HG02981 (cell line): ENCODE results near the gene CRIM1.
"Not testable (repeated sequence)": the region's sequence is repeated elsewhere in the genome, so short reads cannot be mapped to it uniquely, and the experiment has no call there.

Experiments
- ATAC-seq: cut with Tn5 transposase; IDR thresholded peaks from one replicate; pipeline ENCODE4 v1.9.1; 2021; ENCODE audit warnings: mild to moderate bottlenecking, moderate library complexity; ENCODE audit not compliant: unreplicated experiment

Gene CRIM1

DNA sequence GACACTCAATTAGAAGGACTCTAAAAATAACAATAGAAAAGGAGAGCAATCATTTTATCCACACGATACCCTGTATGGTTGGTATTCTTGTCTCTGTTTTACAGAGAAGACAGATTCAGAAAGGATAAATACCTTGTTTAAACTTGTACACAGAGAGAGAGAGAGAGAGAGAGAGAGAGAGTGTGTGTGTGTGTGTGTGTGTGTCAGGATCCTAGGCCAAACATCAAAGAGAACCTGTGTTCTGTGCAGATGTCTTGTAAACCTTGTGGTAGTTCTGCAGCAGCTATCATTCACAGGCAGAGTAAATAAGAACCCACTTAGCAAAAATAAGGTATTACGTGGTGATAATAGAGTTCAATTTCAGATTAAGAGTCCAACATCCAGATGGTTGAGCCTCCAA, 4.3 kb upstream of the CRIM1 start:
- ATAC-seq = no peak

DNA sequence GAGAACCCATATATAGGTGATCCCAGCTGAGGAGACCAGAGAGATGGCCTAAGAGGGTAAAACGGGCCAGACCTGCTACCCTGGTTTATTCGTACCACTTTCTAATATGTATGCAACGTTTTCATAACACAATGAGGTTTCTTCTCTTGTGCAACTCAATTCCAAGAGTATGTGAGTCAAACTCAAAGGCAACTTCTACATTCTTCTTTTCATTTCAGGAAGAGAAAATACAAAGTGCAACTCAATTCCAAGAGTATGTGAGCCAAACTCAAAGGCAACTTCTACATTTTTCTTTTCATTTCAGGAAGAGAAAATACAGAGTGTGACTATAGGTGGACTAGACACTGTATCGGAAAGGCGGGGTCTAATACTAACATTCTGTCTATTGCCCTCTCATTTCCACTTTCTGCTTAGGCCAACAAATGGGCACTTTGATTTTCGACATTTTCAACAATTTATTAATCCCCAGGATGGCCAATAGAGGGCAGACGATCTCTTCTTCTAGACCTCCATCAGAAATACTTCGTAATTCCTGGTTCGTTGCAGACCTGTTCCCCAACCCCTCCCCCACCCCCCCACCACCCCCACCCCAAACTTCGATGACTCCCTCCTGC, 3.7 kb upstream of the CRIM1 start:
- ATAC-seq = no peak

DNA sequence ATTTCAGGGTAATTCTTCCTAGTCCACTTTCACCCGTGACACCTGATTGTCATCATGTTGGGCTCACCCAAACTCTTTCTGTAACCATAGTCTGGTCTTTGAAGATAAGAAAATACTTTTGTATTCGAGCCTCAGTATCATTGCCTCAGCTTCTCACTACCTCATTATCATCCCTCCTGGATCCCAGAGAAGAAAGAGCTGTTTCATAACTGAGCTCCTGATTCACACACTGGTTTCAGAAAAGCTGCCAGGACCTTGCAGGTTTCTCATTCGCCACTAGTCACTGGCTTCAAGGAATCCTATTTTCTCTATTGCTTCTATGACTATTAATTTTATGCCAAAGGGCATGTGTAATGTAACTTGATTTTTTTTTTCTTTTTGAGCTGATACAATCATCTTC, 2.9 kb upstream of the CRIM1 start:
- no peak for ATAC-seq

DNA sequence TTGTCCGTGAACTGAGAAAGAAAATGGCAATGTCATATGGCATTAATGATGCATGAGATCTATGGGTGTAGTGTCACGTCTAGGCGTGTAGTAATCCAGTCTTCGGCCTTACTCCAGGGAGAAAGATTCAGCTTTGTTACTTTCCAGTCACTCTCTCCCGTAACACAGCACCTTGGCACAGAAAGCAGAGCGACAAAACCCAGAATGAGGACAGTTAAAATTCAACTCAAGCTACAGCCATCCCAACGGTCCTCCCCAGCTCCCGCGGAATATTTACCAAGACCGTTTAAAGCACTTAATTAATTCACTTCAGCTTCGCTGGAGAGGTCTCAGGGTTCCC, 797 bp upstream of the CRIM1 start:
- no peak for ATAC-seq

DNA sequence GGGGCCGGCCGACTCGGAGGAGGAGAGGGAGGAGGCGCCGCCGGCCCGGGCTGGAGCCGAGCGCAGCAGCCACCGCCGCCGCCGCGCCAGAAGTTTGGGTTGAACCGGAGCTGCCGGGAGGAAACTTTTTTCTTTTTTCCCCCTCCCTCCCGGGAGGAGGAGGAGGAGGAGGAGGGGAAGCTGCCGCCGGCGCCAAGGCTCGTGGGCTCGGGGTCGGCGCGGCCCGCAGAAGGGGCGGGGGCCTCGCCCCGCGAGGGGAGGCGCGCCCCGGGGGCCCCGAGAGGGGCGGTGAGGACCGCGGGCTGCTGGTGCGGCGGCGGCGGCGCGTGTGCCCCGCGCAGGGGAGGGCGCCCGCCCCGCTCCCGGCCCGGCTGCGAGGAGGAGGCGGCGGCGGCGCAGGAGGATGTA, 316 bp downstream of the CRIM1 start:
- ATAC-seq = no peak

DNA sequence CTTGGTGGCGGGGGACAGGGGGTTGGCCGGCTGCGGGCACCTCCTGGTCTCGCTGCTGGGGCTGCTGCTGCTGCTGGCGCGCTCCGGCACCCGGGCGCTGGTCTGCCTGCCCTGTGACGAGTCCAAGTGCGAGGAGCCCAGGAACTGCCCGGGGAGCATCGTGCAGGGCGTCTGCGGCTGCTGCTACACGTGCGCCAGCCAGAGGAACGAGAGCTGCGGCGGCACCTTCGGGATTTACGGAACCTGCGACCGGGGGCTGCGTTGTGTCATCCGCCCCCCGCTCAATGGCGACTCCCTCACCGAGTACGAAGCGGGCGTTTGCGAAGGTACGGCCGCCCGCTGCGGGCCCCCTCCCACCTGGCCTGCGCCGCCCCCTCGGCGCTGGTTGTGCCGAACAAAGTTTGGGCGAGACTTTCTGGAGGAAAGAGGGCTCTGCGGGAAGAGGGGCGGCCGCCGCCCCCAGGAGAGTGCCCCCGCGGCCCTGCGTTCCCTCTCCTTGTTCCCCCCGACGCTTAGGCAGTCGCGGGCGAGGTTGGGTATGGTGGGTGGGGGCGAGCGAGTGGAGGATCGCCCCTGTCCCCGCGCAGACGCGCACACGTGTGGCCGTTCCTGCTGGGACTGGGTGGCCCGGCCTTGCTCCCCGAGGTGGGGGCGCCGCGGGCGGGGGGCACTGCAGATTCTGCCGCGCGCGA, 866 bp downstream of the CRIM1 start:
- ATAC-seq = peak; percentile 16

DNA sequence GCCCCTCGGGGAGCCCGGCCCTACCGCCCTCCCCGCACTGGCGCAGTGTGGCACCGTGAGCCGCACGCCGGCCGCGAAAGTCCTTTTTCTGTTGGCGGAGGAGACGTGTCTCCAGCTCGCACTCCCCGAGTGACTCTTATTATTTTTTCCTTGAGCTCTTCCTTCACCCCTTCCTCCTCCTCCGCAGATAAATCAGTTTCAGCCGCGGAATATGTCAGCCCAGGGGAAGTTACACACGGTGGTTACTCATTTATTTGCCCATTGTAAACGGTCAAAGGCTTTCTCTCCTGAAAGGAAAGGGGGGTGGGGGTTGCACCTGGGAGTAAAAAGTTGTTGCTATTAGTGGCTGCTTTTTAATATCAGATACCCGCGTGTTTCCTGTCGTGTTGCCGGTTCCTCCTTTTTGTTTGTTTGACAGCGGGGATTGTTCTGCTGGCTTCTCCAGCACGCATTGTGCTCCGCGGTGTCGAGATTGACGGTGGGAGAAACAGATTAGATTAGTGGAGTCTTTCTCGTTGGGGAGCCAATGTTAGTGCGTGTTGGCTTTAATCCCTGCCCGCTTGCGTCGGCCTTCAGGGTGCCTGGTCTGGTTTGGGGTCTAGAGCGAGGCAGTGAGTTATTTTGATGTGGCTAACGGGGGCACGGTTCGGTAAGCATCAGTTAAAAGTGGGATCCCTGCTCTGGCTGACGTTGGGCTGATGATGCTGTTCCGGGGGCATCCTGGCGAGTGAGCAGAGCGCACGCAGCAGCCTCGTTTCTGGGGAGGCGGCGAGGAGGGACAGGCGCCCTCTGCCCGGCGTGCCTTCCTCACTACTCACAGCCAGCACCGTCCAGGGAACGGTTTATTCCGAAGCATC, 1.6 kb downstream of the CRIM1 start:
- peak; percentile 35 for ATAC-seq

DNA sequence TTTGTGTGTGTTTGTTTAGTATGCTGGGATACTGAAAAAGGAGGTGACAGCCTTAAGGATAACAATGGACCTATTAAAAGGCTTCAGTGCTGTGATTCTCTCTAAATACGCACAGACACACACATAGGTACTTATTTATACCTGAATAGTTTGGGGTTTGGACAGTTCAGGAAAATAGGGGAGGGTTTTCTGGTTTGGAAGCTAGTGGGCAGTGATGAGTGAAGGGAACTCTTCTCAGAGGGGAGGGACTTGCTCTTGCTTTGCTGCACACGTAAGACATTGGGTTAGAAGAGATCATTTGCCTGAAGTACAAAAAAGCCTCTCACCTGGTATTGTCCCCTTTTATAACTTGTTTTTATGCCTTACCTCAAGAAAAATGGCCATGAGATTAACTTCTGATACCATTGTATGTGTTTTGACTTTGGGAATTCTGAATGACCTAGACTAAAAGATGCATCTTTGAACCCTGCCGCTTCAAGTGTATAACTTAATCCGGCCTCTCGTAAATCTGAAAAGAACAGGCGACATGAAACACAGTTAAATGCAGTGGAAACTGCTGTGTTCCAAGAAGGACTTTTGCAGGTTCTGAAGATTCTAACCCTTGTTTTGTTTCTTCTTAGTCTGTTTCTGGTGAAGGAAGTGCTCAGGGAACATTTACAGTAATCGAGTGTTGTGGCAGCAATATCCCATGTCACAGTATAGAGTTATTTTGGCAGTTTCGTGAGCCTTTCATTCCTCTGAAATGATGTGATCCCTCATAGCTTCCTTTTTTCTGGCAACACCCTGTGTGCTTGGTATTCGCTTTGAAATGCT, 2.5 kb downstream of the CRIM1 start:
- no peak for ATAC-seq

DNA sequence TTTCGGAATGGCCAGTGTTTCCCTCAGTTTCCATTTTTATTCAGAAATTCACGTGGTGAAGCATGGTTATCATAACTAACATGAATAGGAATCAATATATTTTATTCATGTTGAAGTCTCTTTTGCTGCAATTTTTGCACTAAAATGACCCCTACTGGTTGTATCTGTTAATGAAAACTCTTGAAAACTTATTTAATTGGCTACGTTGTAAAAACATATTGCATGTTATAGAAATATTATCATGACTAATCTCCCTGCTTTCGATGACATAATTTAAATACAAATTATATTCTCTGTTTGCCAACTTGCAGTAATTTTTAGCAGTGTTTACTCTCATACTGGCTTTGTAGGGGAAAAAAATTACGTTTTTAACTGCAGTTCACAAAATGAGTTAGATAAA, 3.5 kb downstream of the CRIM1 start:
- ATAC-seq = no peak

DNA sequence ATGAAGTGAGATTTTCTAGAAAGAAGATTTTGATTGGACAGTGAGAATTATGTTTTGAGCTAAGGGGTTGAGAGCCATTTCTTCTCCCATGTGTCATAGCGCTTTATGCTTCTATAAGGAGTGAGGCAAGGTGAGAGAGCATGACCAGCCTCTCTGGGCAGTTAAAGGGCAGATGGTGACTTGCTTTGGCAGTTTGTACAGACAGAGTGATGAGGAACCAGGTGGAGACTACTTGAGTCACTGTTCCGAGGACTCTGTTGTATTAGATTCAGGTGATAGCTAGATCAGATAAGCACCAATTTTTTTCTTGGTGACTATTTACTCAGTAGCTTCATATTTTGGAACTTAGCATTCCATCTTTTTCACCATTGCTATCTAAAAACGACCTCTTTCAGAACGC, 4.5 kb downstream of the CRIM1 start:
- ATAC-seq = no peak

DNA sequence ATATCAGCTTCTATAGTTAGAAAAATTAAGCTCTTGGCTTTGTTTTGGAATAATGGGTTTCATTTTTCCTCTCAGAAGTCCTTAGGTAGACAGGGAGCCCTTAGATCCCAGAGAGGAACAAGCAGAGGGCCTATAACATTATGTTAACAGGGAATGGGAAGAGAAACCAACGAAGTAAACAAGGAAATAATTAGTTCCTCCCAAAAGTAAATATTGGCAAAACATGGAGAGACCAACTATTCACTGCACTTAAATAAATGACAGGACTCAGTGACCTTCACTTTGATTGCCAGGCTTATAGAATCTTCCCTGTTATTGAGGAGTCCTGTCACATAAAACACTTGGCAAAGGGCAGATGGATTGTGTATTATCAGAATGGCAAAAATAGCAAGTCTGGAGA, 5.3 kb downstream of the CRIM1 start:
- ATAC-seq = no peak

DNA sequence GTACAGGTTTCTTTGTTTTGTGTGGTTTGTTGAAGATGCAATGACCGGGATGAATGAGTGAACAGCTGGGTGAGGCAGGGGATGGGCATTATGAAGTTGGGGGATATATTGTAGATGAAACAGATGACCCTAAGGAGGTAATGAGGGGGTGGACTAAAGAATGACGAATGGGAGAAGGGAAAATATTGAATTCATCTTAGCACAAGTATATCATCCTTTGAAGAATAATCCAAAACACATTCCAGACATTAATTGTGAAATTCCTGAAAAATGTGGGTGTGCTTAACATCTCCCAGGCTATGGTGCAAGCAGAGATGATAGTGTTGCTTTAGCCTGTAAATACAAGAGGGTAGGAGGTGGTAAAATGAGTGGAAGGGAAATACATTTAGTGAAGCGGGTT, 5.8 kb downstream of the CRIM1 start:
- no peak for ATAC-seq

DNA sequence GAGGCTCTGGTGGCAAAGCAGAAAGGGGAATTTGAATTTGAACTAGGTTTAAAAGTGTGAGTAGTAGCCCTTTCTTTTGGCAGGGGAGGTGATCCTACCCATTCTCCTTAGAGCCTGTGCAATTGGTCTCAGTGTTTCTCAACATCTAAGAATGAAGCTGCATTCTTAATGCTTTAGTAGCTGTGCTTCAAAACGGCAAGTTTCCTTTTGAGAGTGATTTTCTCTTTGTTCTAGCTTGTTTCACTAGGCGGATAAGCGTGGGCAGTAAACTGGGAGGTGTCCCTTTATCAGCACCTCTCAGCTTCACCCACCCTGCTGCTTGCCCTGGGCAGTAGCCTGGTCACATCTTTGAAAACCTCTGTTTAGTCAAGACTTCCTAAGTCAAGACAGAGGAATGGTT, 6.7 kb downstream of the CRIM1 start:
- no peak for ATAC-seq

DNA sequence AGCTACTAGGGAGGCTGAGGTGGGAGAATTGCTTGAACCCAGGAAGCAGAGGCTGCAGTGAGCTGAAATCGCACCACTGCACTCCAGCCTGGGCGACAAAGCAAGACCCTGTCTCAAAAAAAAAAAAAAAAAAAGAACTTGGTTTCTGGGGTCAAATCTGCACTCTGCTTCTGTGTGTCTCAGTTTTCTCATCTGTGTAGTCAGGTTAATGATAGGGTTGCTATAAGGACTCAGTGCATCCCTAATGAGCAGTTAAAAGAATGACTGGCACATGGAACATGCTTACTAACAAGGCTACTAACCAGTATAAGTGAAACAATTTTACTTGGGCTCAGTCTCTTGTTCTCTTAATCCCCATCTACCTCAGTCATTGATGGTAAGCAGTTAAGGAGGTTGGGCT, 7.5 kb downstream of the CRIM1 start:
- not testable (repeated sequence) for ATAC-seq

DNA sequence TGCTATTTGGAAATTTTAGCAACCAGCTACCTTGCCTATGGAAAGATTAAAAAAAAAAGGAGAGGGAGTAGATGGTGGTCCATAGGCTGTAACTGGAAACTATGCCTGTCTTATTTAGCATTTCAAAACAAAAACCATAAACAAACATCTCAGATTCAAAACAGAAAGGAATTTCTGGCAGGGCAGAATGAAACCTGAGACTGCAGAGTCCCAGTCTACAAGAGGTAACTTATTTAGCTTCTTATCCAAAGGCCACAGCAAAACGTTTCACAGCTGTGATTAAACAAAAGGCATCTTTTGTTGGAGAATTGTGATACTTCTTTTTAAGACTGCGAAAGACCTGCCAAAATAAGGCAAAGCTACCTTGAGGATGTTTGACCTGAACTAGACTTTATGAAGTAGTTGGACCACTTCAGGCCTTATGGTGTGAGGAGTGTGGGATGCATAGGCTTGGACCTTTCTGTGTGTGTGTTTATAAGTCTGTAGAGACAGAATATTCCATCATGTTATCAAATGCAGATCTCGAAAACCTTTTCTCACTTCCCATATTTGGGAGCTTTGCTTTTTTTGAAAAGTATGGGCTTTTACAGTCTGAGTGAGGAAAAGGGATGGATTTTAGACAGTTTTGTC, 11.0 kb downstream of the CRIM1 start:
- no peak for ATAC-seq

DNA sequence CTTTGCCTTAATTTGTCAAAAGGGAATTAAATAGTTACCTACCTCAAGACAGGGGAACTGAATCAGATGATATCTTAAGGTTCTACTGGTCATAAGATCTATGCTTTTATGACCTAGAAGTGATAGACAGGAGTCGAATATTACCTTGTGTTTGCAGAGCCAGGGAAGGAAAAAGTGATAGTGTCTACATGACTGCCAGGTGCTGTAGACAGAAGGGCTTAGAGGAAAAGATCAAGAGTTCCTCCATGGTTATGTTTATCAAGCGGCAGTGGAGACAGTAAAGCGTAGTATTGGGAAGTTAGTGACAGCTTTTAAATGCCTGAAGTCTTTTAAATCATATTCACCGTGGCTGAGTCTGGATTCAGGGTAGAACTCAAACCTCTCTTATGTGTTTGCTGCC, 11.9 kb downstream of the CRIM1 start:
- ATAC-seq = no peak

DNA sequence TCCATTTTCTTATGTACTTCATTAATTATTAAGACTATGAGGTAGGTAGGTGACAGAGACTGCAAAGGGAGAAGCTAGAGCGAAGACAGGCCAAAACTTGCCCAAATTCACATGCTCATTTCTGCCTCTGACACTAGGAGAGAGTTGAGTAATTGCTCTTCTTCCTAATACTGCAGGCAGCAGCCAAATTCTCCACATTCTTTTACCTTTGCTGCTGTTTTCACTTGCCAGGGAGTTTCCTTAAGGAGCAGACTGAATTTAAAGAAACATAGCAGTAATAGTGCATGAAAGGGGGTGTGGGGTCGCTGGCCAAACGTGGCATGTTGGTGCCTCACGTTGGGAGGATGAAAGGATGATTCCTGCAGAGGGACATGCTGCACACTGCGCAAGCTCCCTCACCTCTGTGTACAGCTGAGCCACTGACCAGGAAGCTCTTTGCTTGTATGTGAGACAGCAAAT, 12.3 kb downstream of the CRIM1 start:
- no peak for ATAC-seq

DNA sequence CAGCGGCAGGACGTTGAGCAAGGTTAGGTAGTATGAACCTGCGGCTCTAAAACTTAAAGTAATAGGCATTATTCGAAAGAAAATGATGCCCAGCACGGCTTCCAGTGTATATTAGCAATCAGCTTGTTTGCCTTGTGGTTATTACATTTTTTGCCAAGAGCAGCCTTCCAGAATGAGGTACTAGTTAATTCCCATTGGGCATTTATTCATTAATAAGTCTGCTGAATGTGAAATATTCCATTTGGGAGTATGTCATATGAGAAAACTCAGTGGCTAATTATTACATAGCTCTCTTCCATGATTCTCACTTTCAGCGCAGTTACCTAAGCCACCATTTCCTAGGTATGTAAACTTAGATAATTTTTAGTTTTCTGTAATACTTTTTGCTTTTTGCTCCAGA, 12.9 kb downstream of the CRIM1 start:
- ATAC-seq = no peak

DNA sequence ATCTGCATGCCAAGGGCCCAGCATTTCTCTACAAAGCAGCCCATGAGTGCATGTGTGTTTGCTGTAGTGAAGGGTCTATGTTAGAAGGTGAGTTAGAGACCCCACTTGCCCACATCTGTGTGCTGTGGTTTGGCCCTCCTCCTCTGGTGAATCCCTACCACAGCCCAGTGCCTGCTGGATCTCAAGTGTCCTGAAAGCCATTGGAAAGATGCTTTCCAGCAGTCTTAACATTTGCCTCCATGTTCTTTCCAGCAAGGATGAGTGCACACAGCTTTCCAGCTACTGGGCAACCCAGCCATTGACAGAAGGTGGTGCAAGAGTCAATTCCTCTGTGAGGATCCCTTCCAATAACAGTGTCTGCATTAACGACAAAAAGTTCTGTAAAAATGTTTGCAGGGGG, 13.6 kb downstream of the CRIM1 start:
- no peak for ATAC-seq

DNA sequence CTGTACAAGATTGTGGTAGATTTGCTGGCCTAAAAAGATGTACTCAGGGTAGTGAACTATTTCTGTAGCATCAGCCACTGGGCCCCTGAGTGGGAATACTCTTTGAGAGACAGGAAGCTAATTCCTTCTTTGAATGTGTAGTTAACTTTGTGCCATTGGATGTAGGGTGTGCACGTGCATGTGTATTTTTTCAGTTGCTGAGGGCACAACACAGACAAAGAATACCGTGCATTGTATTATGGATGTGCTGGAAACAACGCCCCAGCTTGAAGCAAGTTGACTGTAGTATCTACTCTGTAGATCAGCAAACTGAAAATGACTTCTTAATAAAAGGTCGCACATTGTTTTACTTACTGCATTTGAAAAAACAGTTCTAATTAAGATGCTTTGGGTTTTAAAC, 14.1 kb downstream of the CRIM1 start:
- ATAC-seq = no peak

DNA sequence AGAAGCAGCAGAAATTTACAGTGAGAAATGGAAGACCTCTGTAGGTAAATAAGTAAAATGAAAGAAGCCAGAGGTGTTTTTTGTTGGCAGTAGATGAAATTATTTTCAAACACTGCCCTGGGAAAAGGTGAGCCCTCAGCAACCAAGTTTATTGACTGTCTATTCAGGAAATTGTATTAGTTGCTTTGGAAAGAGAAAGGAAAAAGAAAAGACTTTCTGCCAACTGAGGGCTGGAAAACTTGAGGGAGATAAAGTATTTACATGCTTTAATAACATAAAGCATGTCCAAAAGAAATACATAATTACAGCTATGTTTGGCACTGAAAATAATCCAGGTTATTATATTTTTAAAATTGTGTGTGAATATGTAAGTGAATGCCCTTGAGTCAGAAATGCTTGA, 14.7 kb downstream of the CRIM1 start:
- ATAC-seq = no peak
